Left lung (tissue), 10 donors: ENCODE measurements around the gene ATP5F1D. TPM values are rescaled to one million over a fixed set of nuclear protein-coding genes. Genes with fewer than 3 reads are reported as not detected.
"Not testable (repeated sequence)": the region's sequence is repeated elsewhere in the genome, so short reads cannot be mapped to it uniquely, and the experiment has no call there.

ENCODE experiments used
- ATAC-seq: fragments of 200-7000 bp; cut with Tn5 transposase; one replicate; pipeline ENCODE4 v1.9.1; 2020; ENCODE audit warnings: moderate library complexity
- DNase-seq, 4 donors: peaks; one replicate each; pipeline ENCODE4 v3.0.0-alpha.2; 2013 to 2020
- H3K27ac ChIP-seq, 2 donors: fragments of 200-600 bp; sonication (generic) in 1 of 2; one replicate each; pipeline versions ENCODE4 v1.5.0 to v1.8.0; 2020 to 2021
- H3K27me3 ChIP-seq, 2 donors: fragments of 200-600 bp; sonication (generic) in 1 of 2; one replicate each; pipeline versions ENCODE4 v1.5.0 to v1.8.0; 2020 to 2021
- H3K36me3 ChIP-seq, 2 donors: fragments of 200-600 bp; sonication (generic) in 1 of 2; one replicate each; pipeline versions ENCODE4 v1.5.0 to v1.8.0; 2020 to 2021
- H3K4me1 ChIP-seq, 2 donors: fragments of 200-600 bp; one replicate each; pipeline ENCODE4 v1.8.0; 2021
- H3K4me3 ChIP-seq, 2 donors: fragments of 200-600 bp; sonication (generic) in 1 of 2; one replicate each; pipeline versions ENCODE4 v1.5.0 to v1.8.0; 2020 to 2021; ENCODE audit warnings: mild to moderate bottlenecking in 1 of 2
- H3K9me3 ChIP-seq, 2 donors: fragments of 200-600 bp; sonication (generic) in 1 of 2; one replicate each; pipeline versions ENCODE4 v1.5.0 to v1.8.0; 2020 to 2021
- CTCF ChIP-seq, 2 donors: fragments of 200-600 bp; sonication (generic) in 1 of 2; IDR thresholded peaks; one replicate each; pipeline versions ENCODE4 v1.5.0 to v1.8.0; 2021; ENCODE audit warnings: antibody characterized with exemption in 2 of 2
- intact Hi-C, 2 donors: fragments of 100-400 bp; cut with DNase I; formaldehyde crosslinking; loops; one replicate each; pipeline versions ENCODE4 v1.11.2 to v1.14.2; 2022
- polyA plus RNA-seq, 6 donors: library from polyadenylated mRNA; unstranded; fragments of 120-200 nt; gene quantifications; one replicate each; pipeline ENCODE4 v1.2.1, GENCODE V29; 2013; ENCODE audit not compliant: insufficient read length in 6 of 6
- total RNA-seq, 2 donors: library from RNA; stranded (reverse); fragmentation: NEBNext Ultra II Directional; extraction: Animal tissue kit (Norgen Biotek cat#: 25700); gene quantifications; one replicate each; pipeline ENCODE4 v1.2.1, GENCODE V29; 2021
- donor health status: DM: no; HTN: yes; CAD: no.
- donor health status: DM: no; HTN: no; CAD: no.

Gene ATP5F1D
- total and polyA plus RNA-seq, 8 donors: 55.0 to 161 (median 83.7) TPM

- peaks cover 0 to 8% of the 10 kb centered on the region in 2 donors for H3K27me3 ChIP-seq
- peak overlapping the region; percentile 76 to 82 for H3K27ac ChIP-seq
- H3K36me3 ChIP-seq: peaks cover 0 to 2% of the 10 kb centered on the region in 2 donors
- peaks cover 42 to 82% of the 10 kb centered on the region in 2 donors for H3K4me1 ChIP-seq
- peak in 2 of 4 donors; percentile 80 to 93 for DNase-seq
- peak overlapping the region; percentile 5 to 40 for H3K4me3 ChIP-seq
- no peaks in the 10 kb centered on the region for H3K9me3 ChIP-seq
- TF ChIP-seq CTCF (IDR thresholded peaks at IDR 0.05): no peak
- intact Hi-C loops: no loop called here
- peak; percentile 28 for ATAC-seq
Observed at GRCh38 chr19:1244693-1245451, 3.3 kb downstream of the ATP5F1D start.

DNA sequence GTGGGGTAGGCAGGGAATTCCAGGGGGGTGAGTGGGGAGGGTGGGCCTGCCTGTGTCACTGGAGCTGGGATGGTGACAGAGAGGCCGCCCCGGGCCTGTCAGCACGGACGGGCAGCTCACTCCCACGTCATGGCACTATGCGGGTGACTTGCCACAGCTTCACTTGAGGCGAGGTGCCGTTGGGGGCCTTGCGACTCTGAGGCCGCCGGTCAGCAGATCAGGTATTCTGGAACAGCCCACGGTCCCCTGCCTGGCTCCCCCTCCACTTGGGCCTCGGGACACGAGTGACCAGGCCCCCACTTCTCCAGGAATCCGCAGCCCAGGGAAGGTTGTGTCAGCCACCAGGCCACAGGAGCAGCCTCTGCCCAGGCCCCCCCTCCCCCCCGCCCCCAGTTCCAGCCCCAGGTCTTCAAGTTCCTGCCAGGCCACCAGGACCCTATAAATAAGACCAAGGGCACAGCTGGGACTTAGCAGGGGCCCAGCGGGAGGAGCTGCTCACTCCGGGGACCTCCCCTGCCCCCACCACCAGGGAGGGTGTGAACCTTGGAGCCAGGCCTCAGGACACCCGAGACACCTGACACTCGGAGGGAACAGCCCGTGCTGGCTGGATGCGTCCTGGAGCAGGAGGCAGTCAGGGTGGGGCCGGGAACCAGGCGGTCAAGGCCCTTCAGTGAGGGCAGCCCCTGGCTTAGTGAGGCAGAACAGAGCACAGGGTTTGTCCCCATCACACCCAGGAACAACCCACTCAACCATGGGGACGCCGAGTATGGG lies 4.1 kb downstream of the ATP5F1D start:
- intact Hi-C loops: no loop called here
- no peak for ATAC-seq
- peaks cover 41 to 74% of the 10 kb centered on the region in 2 donors for H3K4me1 ChIP-seq
- H3K4me3 ChIP-seq: peak overlapping the region in 1 of 2 donors; percentile 40
- peaks cover 0 to 8% of the 10 kb centered on the region in 2 donors for H3K36me3 ChIP-seq
- H3K9me3 ChIP-seq: no peaks in the 10 kb centered on the region
- TF ChIP-seq CTCF (IDR thresholded peaks at IDR 0.05): no peak
- H3K27me3 ChIP-seq: no peaks in the 10 kb centered on the region
- peak overlapping the region; percentile 76 to 82 for H3K27ac ChIP-seq
- DNase-seq: peak in 1 of 4 donors; percentile 45

- Histone ChIP-seq H3K36me3 (peaks cover 0 to 16% of the 10 kb centered on the region in 2 donors), H3K4me1 (peaks cover 34 to 66% of the 10 kb centered on the region in 2 donors)
- ATAC-seq, H3K4me3 ChIP-seq, H3K27me3 ChIP-seq, DNase-seq, H3K27ac ChIP-seq, intact Hi-C loops, H3K9me3 ChIP-seq: not testable (repeated sequence)
Observed at GRCh38 chr19:1246265-1247087, 4.9 kb downstream of the ATP5F1D start.

- Histone ChIP-seq H3K4me3 (peak overlapping the region in 1 of 2 donors; percentile 99), H3K27ac (peak overlapping the region; percentile 98 to 99), H3K9me3 (no peaks in the 10 kb centered on the region), H3K27me3 (no peaks in the 10 kb centered on the region), H3K4me1 (peaks cover 26 to 61% of the 10 kb centered on the region in 2 donors), H3K36me3 (peaks cover 0 to 22% of the 10 kb centered on the region in 2 donors)
- DNase-seq (no peak), ATAC-seq (no peak)
- TF ChIP-seq CTCF (IDR thresholded peaks at IDR 0.05): no peak
- intact Hi-C loops: no loop called here
Observed at GRCh38 chr19:1247748-1248138, 6.2 kb downstream of the ATP5F1D start.

GRCh38 chr19:1248139-1248785 lies 6.7 kb downstream of the ATP5F1D start, which contains the start of gene MIDN:
MIDN (plus strand) TSS chr19:1248583; CDS start chr19:1250297, 1,714 bp downstream.
- ATAC-seq: peak; percentile 35
- Histone ChIP-seq H3K27ac (peak within 1 kb of the TSS; percentile 98 to 99), H3K9me3 (no peaks in the 10 kb centered on the region), H3K36me3 (peaks cover 0 to 22% of the 10 kb centered on the region in 2 donors), H3K4me1 (peaks cover 23 to 57% of the 10 kb centered on the region in 2 donors), H3K4me3 (peak within 1 kb of the TSS; percentile 71 to 99), H3K27me3 (no peaks in the 10 kb centered on the region)
- TF ChIP-seq CTCF (IDR thresholded peaks at IDR 0.05): peak in 1 of 2 donors; percentile 19
- DNase-seq: peak in 3 of 4 donors; percentile 87 to 96 (median 89)
- intact Hi-C loops: no loop called here
